IPS-18c (cell line): Measurements from ENCODE around the gene OR52E4.

Experiments used
- H3K4me3 ChIP-seq: 2 replicates; pipeline ENCODE4 v1.7.0; 2013; ENCODE audit warnings: low read depth, mild to moderate bottlenecking, low read length, moderate library complexity; ENCODE audit not compliant: insufficient read depth
- H3K9me3 ChIP-seq: one replicate; pipeline ENCODE4 v1.6.1; 2013; ENCODE audit warnings: mild to moderate bottlenecking, low read length, moderate library complexity; ENCODE audit not compliant: control insufficient read depth, insufficient read depth

The OR52E4 gene

DNA sequence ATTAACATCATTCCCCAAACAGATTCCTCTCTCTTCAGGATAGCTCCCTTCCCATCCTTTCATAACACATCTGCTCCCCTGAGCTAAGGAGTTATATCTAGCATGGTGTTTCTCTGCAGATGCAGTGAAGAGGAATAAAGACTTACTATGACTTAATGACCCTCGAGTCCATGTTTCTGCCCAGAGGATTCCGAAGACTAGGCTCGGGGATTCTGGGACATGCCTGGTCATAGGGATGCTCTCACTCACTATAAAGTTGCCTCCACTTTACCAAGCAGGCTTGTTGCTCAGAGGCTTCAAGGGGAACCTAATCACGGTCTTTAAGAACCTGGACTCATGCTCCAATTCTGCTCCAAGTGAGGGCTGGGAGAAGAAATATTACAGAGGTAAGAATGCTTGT lies at the start of gene OR52E4:
Gene OR52E4, plus strand, starts transcription at position 301 of the 400 bp plus-strand sequence. CDS start 3,664 bp downstream, outside the sequence.
- H3K4me3 ChIP-seq, result no peak within 1 kb of the TSS
- H3K9me3 ChIP-seq, result no peaks in the 10 kb centered on the region

DNA sequence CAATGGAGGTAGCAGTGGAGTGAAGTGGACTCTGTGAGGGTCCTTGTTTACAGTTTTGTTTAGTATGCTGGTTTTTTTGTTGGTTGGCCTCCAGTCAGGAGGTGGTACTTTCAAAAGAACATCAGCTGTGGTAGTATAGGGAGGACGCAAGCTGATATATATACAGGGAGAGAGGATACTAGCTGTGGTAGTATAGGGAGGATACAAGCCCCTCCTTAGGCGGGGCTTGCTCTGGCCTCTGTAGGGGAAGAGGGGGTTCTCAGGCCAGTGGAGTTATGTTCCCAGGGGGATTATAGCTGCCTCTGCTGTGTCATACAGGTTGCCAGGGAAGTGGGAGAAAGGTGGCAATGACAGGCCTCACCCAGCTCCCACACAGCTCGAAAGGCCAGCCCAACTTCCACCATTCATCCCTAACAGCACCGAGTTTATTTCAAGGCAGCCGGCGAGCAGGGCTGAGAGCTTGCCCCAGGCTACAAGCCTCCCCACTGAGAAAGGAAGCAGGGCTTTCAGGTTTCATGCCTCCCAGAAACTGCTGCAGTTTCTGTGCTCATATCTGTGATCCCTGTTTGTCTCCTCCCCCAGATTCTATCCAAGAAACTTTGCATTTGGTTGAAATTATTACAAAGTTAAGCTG lies 49.1 kb upstream of the OR52E4 start:
- Histone ChIP-seq H3K9me3 (peaks cover 3% of the 10 kb centered on the region), H3K4me3 (no peak overlapping the region)

DNA sequence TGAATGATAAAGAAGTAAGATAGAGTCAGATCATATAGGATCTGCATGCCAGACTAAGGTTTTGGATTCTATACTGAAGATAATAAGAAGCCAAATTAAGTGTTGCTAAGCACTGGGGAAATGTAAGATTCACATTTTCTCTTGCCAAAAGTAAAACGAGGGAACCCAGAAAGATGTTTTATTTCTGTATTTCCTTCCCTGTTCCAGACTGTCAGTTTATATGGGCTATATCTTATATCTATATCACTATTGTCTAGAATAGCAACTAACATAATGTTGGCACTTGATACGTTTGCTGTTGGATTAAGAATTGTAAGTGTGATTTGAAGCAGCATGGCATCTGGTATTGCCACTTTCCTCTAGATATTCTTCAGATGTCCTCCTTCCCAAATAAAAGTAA lies 47.0 kb upstream of the OR52E4 start:
- no peaks in the 10 kb centered on the region for H3K9me3 ChIP-seq
- no peak overlapping the region for H3K4me3 ChIP-seq

DNA sequence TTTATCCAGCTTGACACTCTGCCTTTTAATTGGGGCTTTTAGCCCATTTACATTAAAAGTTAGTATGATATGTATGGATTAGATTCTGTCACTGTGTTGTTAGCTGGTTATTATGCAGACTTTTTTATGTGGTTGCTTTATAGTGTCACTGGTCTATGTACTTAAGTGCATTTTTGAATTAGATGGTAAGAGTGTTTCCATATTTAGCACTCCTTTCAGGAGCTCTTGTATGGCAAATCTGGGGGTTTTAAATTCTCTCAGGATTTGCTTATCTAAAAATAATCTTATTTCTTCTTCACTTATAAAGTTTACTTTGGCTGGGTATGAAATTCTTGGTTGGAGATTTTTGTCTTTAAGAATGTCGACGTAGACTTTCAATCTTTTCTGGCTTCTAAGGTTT lies 42.7 kb upstream of the OR52E4 start:
- Histone ChIP-seq H3K4me3 (no peak overlapping the region), H3K9me3 (no peaks in the 10 kb centered on the region)

DNA sequence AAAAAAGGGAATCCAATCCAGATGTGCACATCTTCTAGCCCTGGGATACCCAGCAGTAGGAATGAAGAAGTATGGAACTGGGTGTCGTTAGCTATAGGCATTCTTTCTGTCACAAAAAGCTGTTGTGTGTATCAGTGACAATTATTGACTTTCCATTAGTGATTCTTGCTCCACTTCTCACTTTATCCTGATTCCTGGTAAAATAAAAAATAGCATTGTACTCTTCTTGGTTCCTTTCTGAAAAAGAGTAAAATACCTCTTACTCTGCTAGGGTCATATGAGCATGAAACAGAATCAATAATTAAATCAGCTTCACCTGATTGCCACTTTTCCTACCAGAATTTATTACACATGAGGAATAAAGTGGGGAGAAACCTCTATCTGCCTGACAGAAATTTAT lies 38.6 kb upstream of the OR52E4 start, which contains the start of gene OR52E6:
Gene OR52E6, minus strand, starts transcription at position 101 of the 400 bp plus-strand sequence. Its CDS starts 0 bp downstream, at position 101.
- Histone ChIP-seq H3K4me3 (no peak within 1 kb of the TSS), H3K9me3 (no peaks in the 10 kb centered on the region)

DNA sequence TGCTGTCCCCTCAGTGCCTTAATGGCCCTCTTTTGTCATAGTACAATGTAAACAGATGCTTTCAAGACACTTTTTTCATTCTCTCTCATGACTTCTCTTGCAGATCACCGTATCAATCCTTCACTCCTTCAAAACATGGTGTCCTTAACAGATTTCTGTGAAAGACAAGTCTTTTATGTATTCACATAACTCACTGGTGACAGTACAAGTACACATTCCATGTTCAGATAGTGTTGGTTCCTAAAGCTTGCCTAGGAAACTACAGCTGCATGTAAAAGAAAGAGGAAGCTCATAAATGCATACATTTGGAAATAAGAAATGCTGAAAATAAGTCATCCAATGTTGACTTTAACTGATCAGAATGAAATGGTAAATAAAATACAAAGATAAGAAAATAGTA lies 33.7 kb upstream of the OR52E4 start:
- H3K9me3 ChIP-seq, result no peaks in the 10 kb centered on the region
- H3K4me3 ChIP-seq, result no peak overlapping the region

DNA sequence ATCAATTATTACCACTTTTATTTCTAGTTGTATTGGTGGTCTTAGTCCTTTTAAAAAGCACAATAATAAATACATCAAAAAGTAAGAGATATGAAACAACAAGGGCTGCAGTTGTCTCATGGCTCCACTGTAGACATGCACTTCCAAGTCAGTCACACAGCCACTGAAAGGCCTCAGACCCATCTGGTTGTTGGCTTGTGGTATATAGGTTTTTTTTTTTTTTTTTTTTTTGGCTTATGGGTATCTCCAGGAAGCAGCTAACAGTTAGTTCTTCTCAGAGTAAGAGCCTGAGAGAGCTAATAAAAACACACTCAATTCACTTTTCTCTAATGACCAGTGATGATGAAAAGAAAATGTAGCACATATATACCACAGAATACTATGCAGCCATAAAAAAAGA lies 32.7 kb upstream of the OR52E4 start:
- no peaks in the 10 kb centered on the region for H3K9me3 ChIP-seq
- no peak overlapping the region for H3K4me3 ChIP-seq

DNA sequence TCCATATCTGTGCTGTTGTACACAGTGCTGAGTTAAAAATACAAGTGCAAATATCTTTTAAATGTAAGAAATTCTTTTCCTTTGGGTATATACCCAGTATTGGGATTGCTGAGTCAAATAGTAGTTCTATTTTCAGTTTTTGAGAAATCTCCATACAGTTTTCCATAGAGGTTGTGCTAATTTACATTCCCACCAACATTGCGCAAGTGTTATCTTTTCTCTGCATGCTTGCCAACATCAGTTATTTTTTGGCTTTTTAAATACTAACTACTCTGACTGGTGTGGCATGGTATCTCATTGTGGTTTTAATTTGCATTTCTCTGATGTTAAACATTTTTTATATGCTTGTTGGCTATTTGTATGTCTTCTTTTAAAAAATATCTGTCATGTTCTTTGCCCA lies 29.4 kb upstream of the OR52E4 start:
- Histone ChIP-seq H3K9me3 (no peaks in the 10 kb centered on the region), H3K4me3 (no peak overlapping the region)

DNA sequence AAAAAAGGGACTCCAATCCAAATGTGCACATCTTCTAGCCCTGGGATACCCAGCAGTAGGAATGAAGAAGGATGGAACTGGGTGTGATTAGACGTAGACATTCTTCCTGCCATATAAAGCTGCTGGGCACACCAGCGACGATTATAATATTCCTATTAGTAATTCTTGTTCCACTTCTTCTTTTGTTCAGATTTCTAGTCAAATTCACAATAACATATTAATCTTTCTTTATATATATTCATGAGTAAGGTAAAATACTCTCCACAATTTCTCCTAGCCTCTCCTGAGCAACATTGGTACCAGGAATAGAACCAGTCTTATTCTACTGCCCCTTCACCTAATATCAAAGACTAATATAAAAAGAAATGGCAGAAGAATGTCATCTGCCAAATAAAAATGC lies 22.8 kb upstream of the OR52E4 start, which contains the start of gene OR52E8:
Gene OR52E8, minus strand, starts transcription at position 101 of the 400 bp plus-strand sequence. Its CDS starts 0 bp downstream, at position 101.
- Histone ChIP-seq H3K9me3 (no peaks in the 10 kb centered on the region), H3K4me3 (no peak within 1 kb of the TSS)

DNA sequence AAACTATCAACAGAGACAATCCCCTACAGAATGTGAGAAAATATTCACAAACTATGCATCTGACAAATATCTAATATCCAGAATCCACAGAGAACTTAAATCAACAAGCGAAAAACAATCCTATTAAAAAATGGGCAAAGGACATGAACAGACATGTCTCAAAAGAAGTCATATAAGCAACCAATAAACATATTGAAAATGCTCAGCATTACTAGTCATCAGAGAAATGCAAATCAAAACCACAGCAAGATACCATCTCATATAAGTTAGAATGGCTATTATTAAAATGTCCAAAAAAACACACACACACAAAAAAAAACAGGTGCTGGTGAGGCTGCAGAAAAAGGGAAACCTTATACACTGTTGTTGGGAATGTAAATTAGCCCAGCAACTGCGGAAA lies 14.6 kb upstream of the OR52E4 start:
- H3K4me3 ChIP-seq, result no peak overlapping the region
- H3K9me3 ChIP-seq, result peaks cover 2% of the 10 kb centered on the region

DNA sequence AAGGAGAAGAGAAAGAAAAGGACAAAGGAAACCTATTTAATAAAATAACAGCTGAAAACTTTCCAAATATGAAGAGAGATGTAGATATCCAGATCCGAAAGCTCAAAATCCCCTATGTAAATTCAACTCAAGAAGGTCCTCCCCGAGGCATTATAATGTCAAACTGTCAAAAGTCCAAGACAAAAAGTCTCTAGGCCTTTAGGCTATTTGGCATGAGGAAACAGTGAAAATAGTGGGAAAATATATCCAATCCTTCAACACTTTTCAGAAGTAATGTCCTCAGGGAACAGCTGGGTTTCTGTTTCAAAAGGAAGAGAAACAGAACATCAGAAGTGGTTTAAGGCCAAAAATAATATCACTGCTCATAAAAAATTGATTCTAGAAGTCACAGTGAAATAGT lies 1.9 kb upstream of the OR52E4 start:
- no peak overlapping the region for H3K4me3 ChIP-seq
- H3K9me3 ChIP-seq, result no peaks in the 10 kb centered on the region

DNA sequence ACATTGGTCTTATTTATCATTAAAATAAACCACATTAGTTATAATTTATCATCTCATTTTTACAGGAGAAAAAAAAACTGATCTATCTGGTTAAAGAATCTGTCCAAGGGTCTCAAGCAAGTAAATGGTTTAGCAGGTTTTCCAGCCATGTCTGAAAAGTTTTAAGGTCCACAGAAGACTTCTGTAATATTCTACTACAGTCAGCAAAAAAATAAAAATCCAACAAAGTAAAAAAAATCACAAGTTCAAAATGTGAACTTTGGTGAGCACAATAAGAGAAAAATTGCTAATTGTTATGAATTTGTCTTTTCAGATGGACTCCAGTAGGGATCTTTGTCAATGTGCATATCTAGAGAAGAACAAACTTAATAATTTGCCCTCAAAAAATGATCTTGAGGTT lies 1.3 kb downstream of the OR52E4 start:
- no peaks in the 10 kb centered on the region for H3K9me3 ChIP-seq
- H3K4me3 ChIP-seq, result no peak overlapping the region

DNA sequence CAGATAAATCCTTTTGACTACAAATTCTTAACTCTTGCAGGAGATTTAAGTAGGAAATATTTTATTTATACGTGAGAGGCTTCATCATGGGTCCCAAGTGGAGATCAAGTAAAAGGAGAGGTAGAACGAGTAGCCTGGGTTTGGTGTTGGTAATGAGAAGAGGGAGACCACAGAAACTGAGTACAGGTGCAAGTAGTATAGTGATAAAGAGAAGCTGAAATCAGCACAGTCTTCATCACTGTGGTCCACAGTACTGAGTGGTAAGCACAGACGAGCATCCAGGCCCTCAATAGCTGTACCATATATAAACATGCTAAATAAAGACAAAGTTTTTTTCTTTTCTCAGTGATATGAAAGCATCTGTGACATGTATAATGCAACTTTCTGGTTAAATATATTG lies 6.7 kb downstream of the OR52E4 start:
- Histone ChIP-seq H3K9me3 (no peaks in the 10 kb centered on the region), H3K4me3 (no peak overlapping the region)

DNA sequence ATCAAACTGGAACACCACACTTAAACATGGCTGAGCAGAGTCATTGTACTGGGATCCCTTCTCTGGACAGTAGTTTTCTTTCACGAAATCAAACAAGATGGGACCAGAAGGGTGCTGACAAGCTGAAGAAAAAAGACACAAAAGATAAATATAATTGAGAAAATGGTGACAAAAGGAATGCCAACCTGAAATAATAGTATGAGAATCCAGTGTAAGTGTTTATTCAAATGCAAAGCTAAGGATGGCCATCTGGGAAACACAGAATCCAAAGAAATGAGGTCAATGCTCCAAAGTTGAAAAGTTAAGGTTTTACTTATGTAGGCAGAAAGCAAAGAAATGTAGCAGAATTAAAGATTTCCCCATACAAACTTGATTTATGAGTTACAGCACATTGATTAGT lies 7.2 kb downstream of the OR52E4 start:
- Histone ChIP-seq H3K9me3 (no peaks in the 10 kb centered on the region), H3K4me3 (no peak overlapping the region)

DNA sequence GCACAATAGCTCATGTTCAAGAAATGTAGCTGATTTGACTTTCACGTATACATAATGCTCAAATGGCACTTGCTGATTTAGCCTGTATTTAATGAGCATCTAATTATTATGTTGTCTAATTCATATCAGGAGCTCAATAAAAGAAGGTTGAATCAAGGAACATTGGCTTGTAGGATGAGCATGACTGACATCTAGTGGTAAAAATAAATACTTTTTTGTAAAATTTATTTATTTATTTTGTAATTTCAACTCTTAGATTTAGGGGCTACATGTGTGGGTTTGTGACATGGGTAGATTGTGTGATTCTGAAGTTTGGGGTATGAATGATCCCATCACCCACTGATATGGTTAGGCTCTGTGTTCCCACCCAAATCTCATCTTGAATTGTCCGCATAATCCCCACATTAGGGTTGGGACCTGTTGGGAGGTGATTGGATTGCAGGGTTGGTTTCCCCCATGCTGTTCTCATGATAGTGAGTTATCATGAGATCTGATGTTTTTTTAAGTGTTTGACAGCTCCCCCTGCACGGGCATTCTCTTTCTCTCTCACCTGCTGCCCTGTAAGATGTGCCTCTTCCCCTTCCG lies 10.9 kb downstream of the OR52E4 start:
- Histone ChIP-seq H3K9me3 (no peaks in the 10 kb centered on the region), H3K4me3 (no peak overlapping the region)

DNA sequence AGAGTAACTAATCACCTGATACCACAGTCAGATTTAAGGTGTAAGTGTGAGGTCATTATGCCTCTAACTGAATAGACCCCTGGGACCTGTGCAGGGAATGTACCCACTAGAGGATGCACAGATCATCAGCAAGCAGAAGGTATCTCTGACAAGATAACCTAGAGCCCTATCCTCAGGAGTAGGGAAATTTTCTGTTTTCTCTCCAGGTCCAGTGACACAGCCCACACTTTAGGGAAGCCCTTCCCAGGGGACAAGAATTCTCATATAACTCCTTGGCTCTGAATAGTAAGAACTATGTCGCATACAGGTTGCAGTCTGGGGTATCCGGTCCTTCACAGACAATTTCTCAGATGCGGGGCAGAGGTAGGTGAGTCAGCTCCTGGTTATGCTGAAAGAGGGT lies 12.5 kb downstream of the OR52E4 start, which contains the start of gene OR52E5:
Gene OR52E5, plus strand, starts transcription at position 301 of the 400 bp plus-strand sequence. CDS start 7,569 bp downstream, outside the sequence.
- no peak within 1 kb of the TSS for H3K4me3 ChIP-seq
- H3K9me3 ChIP-seq, result no peaks in the 10 kb centered on the region

DNA sequence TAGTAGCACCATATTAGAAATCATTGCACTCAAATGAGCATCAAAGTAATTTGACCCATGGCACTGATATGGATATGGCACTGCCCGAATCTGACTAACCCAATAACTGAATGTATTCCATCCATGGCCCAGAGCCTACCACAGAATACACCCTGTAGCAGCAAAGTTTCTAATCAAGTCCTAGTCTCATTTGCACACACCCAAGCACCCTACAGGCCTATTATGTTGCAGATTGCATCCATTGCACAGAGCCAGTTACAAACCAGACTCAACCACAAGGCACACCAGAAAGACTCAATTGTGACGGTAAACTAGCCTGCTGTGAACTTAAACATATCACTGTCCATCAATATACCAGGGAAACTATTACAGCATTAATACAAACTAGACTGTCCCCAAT lies 19.1 kb downstream of the OR52E4 start:
- Histone ChIP-seq H3K9me3 (no peaks in the 10 kb centered on the region), H3K4me3 (no peak overlapping the region)

DNA sequence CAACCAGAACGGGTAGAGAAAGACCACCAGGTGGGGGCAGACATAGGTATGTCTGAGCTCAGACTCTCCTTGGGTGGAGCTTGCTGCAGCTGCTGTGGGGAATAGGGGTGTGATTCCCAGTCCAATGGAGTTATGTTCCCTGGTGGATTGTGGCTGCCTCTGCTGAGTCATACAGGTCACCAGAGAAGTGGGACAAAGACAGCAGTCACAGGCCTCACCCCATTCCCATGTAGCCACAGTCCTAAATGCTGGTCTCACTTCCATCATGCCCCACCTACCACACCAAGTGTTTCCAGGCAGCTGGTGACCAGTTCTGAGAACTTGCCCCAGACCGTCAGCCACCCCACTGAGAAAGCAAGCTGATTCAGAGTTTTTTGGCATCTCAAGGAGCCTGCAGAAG lies 30.1 kb downstream of the OR52E4 start:
- Histone ChIP-seq H3K4me3 (no peak overlapping the region), H3K9me3 (no peaks in the 10 kb centered on the region)
